Measurements from ENCODE around the gene TSPAN17.

TSPAN17 gene

GRCh38 chr5:176611435-176611834 lies 35.8 kb upstream of the TSPAN17 start:
- no peaks in the 10 kb centered on the region for H3K36me3 ChIP-seq
- no peaks in the 10 kb centered on the region for H3K9me3 ChIP-seq
- H3K4me1 ChIP-seq (ENCODE audit: control insufficient read depth in 1 of 2, insufficient read depth in 1 of 2, low read depth in 1 of 2, low read length in 1 of 2) = peaks cover 0 to 10% of the 10 kb centered on the region in 2 experiments
- TF ChIP-seq CTCF (IDR thresholded peaks at IDR 0.05) = no peak
- peaks cover 99% of the 10 kb centered on the region for H3K27me3 ChIP-seq
- no peak overlapping the region for H3K27ac ChIP-seq
- H3K4me3 ChIP-seq (ENCODE audit: low read depth in 1 of 2, low read length in 1 of 2) = no peak overlapping the region

- Histone ChIP-seq H3K36me3 (no peaks in the 10 kb centered on the region), H3K27ac (no peak overlapping the region), H3K9me3 (no peaks in the 10 kb centered on the region), H3K4me1 (ENCODE audit: control insufficient read depth in 1 of 2, insufficient read depth in 1 of 2, low read depth in 1 of 2, low read length in 1 of 2) (peaks cover 0 to 10% of the 10 kb centered on the region in 2 experiments), H3K27me3 (peaks cover 99% of the 10 kb centered on the region), H3K4me3 (ENCODE audit: low read depth in 1 of 2, low read length in 1 of 2) (no peak overlapping the region)
- no peak for TF ChIP-seq CTCF (IDR thresholded peaks at IDR 0.05)
These were observed 35.3 kb upstream of the TSPAN17 start for GRCh38 chr5:176612008-176612407.

- H3K36me3 ChIP-seq = no peaks in the 10 kb centered on the region
- TF ChIP-seq CTCF (IDR thresholded peaks at IDR 0.05) = no peak
- no peak overlapping the region for H3K27ac ChIP-seq
- peaks cover 0 to 10% of the 10 kb centered on the region in 2 experiments for H3K4me1 ChIP-seq (ENCODE audit: control insufficient read depth in 1 of 2, insufficient read depth in 1 of 2, low read depth in 1 of 2, low read length in 1 of 2)
- no peaks in the 10 kb centered on the region for H3K9me3 ChIP-seq
- H3K4me3 ChIP-seq (ENCODE audit: low read depth in 1 of 2, low read length in 1 of 2) = no peak overlapping the region
- H3K27me3 ChIP-seq = peaks cover 99% of the 10 kb centered on the region
These were observed 34.4 kb upstream of the TSPAN17 start for GRCh38 chr5:176612855-176613254.

- Histone ChIP-seq H3K27me3 (peaks cover 99% of the 10 kb centered on the region), H3K36me3 (no peaks in the 10 kb centered on the region), H3K4me1 (ENCODE audit: control insufficient read depth in 1 of 2, insufficient read depth in 1 of 2, low read depth in 1 of 2, low read length in 1 of 2) (peaks cover 0 to 16% of the 10 kb centered on the region in 2 experiments), H3K27ac (no peak overlapping the region), H3K4me3 (ENCODE audit: low read depth in 1 of 2, low read length in 1 of 2) (no peak overlapping the region), H3K9me3 (no peaks in the 10 kb centered on the region)
- TF ChIP-seq CTCF (IDR thresholded peaks at IDR 0.05) = no peak
These were observed 32.3 kb upstream of the TSPAN17 start for GRCh38 chr5:176614805-176615478.

- H3K4me3 ChIP-seq (ENCODE audit: low read depth in 1 of 2, low read length in 1 of 2) = no peak overlapping the region
- TF ChIP-seq CTCF (IDR thresholded peaks at IDR 0.05) = no peak
- peaks cover 99% of the 10 kb centered on the region for H3K27me3 ChIP-seq
- peaks cover 0 to 12% of the 10 kb centered on the region in 2 experiments for H3K4me1 ChIP-seq (ENCODE audit: control insufficient read depth in 1 of 2, insufficient read depth in 1 of 2, low read depth in 1 of 2, low read length in 1 of 2)
- H3K9me3 ChIP-seq = no peaks in the 10 kb centered on the region
- no peak overlapping the region for H3K27ac ChIP-seq
- H3K36me3 ChIP-seq = no peaks in the 10 kb centered on the region
These were observed 30.8 kb upstream of the TSPAN17 start for GRCh38 chr5:176616511-176616910.

All from neutrophil (primary cell).